Mucosa of rectum (tissue), 2 donors: ENCODE measurements around the gene HOXA7.

Source experiments
- H3K27ac ChIP-seq, 2 donors: one replicate each; pipeline ENCODE4 v1.7.0; 2013; ENCODE audit warnings: inconsistent platforms in 2 of 2, low read depth in 2 of 2, low read length in 2 of 2
- H3K27me3 ChIP-seq, 2 donors: one replicate each; pipeline ENCODE4 v1.7.0; 2013; ENCODE audit warnings: low read length in 2 of 2; ENCODE audit not compliant: control insufficient read depth in 2 of 2, insufficient read depth in 2 of 2
- H3K36me3 ChIP-seq, 2 donors: one replicate each; pipeline ENCODE4 v1.7.0; 2013; ENCODE audit warnings: low read length in 2 of 2; ENCODE audit not compliant: control insufficient read depth in 2 of 2, insufficient read depth in 2 of 2
- H3K4me1 ChIP-seq, 2 donors: one replicate each; pipeline ENCODE4 v1.7.0; 2013; ENCODE audit warnings: low read length in 2 of 2, mild to moderate bottlenecking in 1 of 2; ENCODE audit not compliant: control insufficient read depth in 2 of 2, insufficient read depth in 2 of 2
- H3K4me3 ChIP-seq, 2 donors: one replicate each; pipeline ENCODE4 v1.7.0; 2013; ENCODE audit warnings: low read length in 2 of 2
- H3K9ac ChIP-seq, 2 donors: one replicate each; pipeline ENCODE4 v1.7.0; 2013; ENCODE audit warnings: low read length in 2 of 2, low read depth in 1 of 2, mild to moderate bottlenecking in 1 of 2
- H3K9me3 ChIP-seq, 2 donors: one replicate each; pipeline ENCODE4 v1.7.0; 2013; ENCODE audit warnings: low read length in 2 of 2; ENCODE audit not compliant: control insufficient read depth in 2 of 2
- donor health status: healthy.
- donor health status: Normal muscosa, but diverticular disease.

The HOXA7 gene

GRCh38 chr7:27156508-27156898, at the start of gene HOXA7:
TSS of gene HOXA7 (minus strand) at chr7:27156675. CDS start at chr7:27156545, 130 bp downstream.
- Histone ChIP-seq H3K9ac (peak within 1 kb of the TSS; percentile 79 to 81), H3K4me1 (peaks cover 35 to 36% of the 10 kb centered on the region in 2 donors), H3K27ac (peak within 1 kb of the TSS; percentile 92 to 99), H3K9me3 (no peaks in the 10 kb centered on the region), H3K27me3 (peaks cover 2 to 14% of the 10 kb centered on the region in 2 donors), H3K4me3 (peak within 1 kb of the TSS; percentile 80 to 82), H3K36me3 (no peaks in the 10 kb centered on the region)

GRCh38 chr7:27205325-27206280, 49.1 kb upstream of the HOXA7 start:
- H3K36me3 ChIP-seq, result no peaks in the 10 kb centered on the region
- H3K4me3 ChIP-seq, result peak overlapping the region; percentile 89 to 92
- peaks cover 31 to 57% of the 10 kb centered on the region in 2 donors for H3K4me1 ChIP-seq
- H3K9ac ChIP-seq, result peak overlapping the region; percentile 92 to 94
- no peaks in the 10 kb centered on the region for H3K9me3 ChIP-seq
- H3K27ac ChIP-seq, result peak overlapping the region; percentile 95 to 97
- peaks cover 10 to 31% of the 10 kb centered on the region in 2 donors for H3K27me3 ChIP-seq

GRCh38 chr7:27204851-27205322, 48.4 kb upstream of the HOXA7 start:
- Histone ChIP-seq H3K4me1 (peaks cover 26 to 55% of the 10 kb centered on the region in 2 donors), H3K9me3 (no peaks in the 10 kb centered on the region), H3K4me3 (peak overlapping the region; percentile 89 to 92), H3K9ac (peak overlapping the region; percentile 92 to 94), H3K27ac (peak overlapping the region; percentile 95 to 97), H3K36me3 (no peaks in the 10 kb centered on the region), H3K27me3 (peaks cover 10 to 29% of the 10 kb centered on the region in 2 donors)

GRCh38 chr7:27203964-27204594, 47.6 kb upstream of the HOXA7 start:
- H3K4me3 ChIP-seq, result peak overlapping the region; percentile 89 to 92
- peak overlapping the region; percentile 92 to 94 for H3K9ac ChIP-seq
- H3K27me3 ChIP-seq, result peaks cover 10 to 30% of the 10 kb centered on the region in 2 donors
- H3K4me1 ChIP-seq, result peaks cover 19 to 50% of the 10 kb centered on the region in 2 donors
- no peaks in the 10 kb centered on the region for H3K36me3 ChIP-seq
- peak overlapping the region; percentile 95 to 97 for H3K27ac ChIP-seq
- H3K9me3 ChIP-seq, result no peaks in the 10 kb centered on the region

DNA sequence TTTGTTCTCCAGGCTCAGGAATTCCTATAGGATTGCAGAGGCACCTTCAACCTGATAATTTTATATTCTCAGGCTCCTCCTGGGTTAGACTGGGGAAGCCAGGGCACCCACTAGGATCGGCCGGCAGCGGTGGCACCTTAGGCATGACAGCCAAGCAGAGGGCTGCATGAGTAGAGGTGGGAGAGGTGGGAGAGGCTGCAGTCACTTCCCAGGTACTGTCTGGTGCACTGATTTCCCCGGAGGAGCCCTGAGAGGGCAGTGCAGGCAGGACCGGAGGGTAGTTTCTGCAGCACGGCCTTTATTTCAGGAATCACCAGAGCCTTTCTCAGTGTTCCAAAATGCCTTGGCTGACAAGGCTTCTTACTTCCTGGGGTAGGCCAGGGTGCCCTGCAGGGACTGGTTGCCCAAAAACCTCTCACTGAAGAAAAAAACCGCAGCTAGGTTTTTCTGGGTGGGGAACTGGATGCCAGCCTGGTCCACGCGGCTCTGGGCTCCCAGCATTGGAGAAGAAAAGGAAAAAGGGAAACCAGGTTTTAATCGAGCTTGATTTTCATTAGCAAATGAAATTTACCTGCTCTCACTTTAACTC, 47.0 kb upstream of the HOXA7 start:
- Histone ChIP-seq H3K9me3 (no peaks in the 10 kb centered on the region), H3K27ac (peak overlapping the region; percentile 95 to 97), H3K4me1 (peaks cover 13 to 44% of the 10 kb centered on the region in 2 donors), H3K9ac (peak overlapping the region; percentile 92 to 94), H3K4me3 (peak overlapping the region; percentile 89 to 92), H3K36me3 (no peaks in the 10 kb centered on the region), H3K27me3 (peaks cover 10 to 36% of the 10 kb centered on the region in 2 donors)

GRCh38 chr7:27202862-27203134, 46.3 kb upstream of the HOXA7 start:
- peak overlapping the region; percentile 95 to 97 for H3K27ac ChIP-seq
- H3K4me3 ChIP-seq, result peak overlapping the region; percentile 89 to 92
- peak overlapping the region; percentile 92 to 94 for H3K9ac ChIP-seq
- peaks cover 10 to 39% of the 10 kb centered on the region in 2 donors for H3K4me1 ChIP-seq
- peaks cover 10 to 38% of the 10 kb centered on the region in 2 donors for H3K27me3 ChIP-seq
- H3K36me3 ChIP-seq, result no peaks in the 10 kb centered on the region
- H3K9me3 ChIP-seq, result no peaks in the 10 kb centered on the region

GRCh38 chr7:27202018-27202861, 45.8 kb upstream of the HOXA7 start:
- peaks cover 7 to 38% of the 10 kb centered on the region in 2 donors for H3K4me1 ChIP-seq
- peak overlapping the region; percentile 89 to 92 for H3K4me3 ChIP-seq
- H3K27ac ChIP-seq, result peak overlapping the region; percentile 95 to 97
- no peaks in the 10 kb centered on the region for H3K36me3 ChIP-seq
- H3K9me3 ChIP-seq, result peaks cover 0 to 2% of the 10 kb centered on the region in 2 donors
- H3K9ac ChIP-seq, result peak overlapping the region; percentile 92 to 94
- peaks cover 10 to 43% of the 10 kb centered on the region in 2 donors for H3K27me3 ChIP-seq

DNA sequence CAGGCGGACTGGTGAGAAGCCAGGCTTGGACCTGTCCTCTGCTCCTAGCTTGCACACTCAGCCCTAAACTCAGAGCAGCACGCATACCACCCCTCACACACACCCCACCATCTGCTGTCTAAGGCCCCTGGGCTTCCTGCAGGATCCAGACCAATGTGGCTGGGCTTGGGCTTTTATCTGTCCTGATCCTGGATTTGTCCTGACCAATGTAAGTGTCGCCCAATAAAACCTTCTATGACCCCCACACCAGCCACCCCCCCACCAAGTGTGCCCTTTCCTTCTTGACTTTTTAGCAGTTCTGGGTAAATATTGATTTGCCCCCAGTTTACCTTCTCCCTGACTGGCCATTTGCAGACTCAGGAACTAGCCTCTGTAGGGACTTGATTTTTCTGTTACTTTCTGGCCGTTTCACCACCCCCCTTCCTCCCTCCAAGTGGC, 45.1 kb upstream of the HOXA7 start:
- peak overlapping the region; percentile 89 to 92 for H3K4me3 ChIP-seq
- H3K36me3 ChIP-seq, result no peaks in the 10 kb centered on the region
- H3K27me3 ChIP-seq, result peaks cover 10 to 43% of the 10 kb centered on the region in 2 donors
- H3K9ac ChIP-seq, result peak overlapping the region; percentile 92 to 94
- peak overlapping the region; percentile 95 to 97 for H3K27ac ChIP-seq
- H3K4me1 ChIP-seq, result peaks cover 7 to 34% of the 10 kb centered on the region in 2 donors
- H3K9me3 ChIP-seq, result peaks cover 0 to 2% of the 10 kb centered on the region in 2 donors
